Stimulated activated naive CD8-positive, alpha-beta T cell treated with anti-CD3 and anti-CD28 coated beads, Interleukin-15, Interleukin-2, amounts not matched to agents 100 U/mL and 50 U/mL, for 24 hours (primary cell): ENCODE measurements around the gene HS6ST3.

Source experiments
- ATAC-seq: fragments of 150-1000 bp; cut with Tn5 transposase; one replicate; pipeline ENCODE4 v1.10.0; 2021
- DNase-seq: peaks from one replicate; pipeline ENCODE4 v3.0.0; 2021

Gene HS6ST3

DNA sequence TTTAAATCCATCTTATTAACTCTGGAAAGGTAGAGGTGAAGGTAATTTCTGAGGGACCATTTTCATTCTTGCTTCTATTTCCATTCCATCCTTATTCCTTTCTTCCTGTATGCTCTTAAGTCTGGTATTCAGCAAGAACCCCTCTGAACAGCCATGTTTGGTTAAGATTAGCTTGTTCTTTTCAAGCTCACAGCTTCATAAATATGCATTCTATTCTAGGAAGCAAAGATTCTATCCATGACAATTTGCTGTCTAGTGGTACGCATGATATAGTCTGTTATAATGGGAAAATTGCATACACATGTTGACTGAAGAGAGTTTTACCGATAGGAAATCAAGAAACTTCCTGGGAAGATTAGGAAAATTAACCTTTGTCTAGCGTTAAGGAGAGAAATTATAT is 218.7 kb downstream of the HS6ST3 start:
- no peak for ATAC-seq
- no peak for DNase-seq

DNA sequence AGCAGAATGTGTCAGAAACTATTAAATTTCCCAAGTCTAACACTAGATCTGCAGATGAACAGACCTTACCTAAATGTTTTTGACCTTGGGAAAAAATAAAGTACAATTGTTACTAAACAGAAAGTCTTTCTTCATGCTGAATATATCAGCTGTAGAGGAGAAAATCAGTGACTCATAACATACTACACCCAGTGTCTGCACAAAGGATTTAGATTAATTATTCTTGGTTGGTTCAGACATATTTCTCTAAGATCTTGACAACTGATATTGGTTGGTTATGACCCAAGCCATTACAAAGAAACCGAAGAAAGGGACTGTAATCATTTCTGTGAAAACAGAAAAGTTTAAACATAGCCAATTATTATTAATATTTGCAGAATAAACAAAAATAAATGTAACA is 225.1 kb downstream of the HS6ST3 start:
- no peak for DNase-seq

GRCh38 chr13:96338030-96338429 is 248.1 kb downstream of the HS6ST3 start:
- ATAC-seq (no peak), DNase-seq (no peak)

More for the DNA sequence above, 225.1 kb downstream of the HS6ST3 start:
- no peak for ATAC-seq

DNA sequence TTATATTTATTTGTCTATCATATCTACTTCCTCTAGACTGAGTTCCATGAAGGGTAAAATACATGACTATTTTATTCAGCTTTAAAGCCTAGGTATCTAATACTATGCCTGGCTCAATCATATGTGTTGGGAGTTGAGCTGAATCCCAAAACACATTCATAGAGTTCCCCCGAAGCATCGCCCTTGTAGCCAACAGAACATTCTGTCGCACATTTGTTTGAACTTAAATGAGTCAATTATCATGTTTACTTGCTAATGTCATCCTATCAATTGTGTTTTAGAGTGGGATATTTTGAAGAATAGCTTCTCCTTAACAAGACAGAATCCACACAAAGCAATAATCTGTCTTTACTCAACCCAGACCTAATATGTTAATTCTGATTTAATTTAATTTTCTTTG is 252.4 kb downstream of the HS6ST3 start:
- DNase-seq = no peak
- ATAC-seq = no peak

DNA sequence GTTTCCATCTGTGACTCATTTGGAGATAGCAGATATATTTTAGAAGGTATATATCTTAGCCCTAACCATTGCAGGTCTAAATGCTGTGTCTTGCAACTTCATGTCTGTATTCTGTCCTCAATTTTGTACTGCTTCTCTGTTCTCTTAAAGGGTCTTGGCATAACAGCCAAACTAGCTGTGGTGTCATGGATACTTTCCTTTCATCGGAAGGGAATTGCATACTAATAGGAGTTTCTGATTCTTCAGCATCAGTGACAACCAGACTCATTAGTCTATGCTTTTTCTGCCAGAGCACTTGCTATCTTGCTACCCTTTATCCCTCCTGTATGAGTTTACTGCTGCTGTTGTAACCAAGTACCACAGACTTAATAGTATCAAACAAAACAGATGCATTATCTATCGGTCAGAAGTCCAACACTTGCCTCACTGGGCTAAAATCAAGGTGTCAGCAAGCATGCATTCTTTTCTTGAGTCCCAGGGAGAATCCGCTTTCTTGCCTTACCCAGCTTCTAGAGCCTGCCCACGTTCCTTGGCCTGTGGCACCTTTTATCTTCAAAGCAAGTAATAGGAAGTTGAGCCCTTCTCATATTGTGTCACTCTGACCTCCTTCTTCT is 253.1 kb downstream of the HS6ST3 start:
- DNase-seq (no peak), ATAC-seq (no peak)

DNA sequence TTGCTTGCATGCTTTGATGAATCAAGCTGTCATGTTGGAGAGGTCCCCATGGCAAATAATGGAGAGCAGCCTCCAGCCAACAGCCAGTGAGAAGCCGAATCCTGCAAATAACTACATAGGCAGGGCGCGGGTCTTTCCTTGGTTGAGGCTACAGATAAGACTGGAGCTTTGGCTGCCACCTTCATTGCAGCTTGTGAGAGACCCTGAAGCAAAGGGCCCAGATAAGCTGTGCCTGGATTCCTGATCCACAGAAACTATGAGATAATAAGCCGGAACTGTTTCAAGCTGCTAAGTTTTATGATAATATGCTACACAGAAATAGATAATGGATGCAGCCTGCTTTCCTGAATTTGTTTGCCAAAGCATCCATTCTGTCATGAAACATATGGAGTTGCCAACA is 257.0 kb downstream of the HS6ST3 start:
- DNase-seq = no peak
- no peak for ATAC-seq

- DNase-seq = no peak
- ATAC-seq = no peak
These were observed 283.7 kb downstream of the HS6ST3 start for GRCh38 chr13:96373597-96373996.

GRCh38 chr13:96377835-96378234 is 287.9 kb downstream of the HS6ST3 start:
- ATAC-seq (no peak), DNase-seq (no peak)

DNA sequence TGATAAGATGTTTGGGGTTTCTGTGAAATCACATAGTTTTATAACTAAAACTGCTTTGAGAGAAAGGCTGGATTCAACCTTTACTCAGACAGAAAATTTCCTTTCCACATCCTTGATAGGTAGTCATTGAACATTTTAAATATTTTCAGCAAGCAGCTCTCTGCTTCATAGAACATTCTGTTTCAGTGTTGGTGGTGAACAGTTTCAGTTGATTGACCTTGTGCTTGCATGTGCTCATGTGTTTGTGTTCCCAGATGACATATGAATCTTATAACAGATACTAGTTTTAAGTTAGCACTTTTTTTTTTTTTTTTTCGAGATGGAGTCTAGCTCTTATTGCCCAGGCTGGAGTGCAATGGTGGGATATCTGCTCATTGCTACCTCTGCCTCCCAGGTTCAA is 290.1 kb downstream of the HS6ST3 start:
- DNase-seq = no peak
- no peak for ATAC-seq

DNA sequence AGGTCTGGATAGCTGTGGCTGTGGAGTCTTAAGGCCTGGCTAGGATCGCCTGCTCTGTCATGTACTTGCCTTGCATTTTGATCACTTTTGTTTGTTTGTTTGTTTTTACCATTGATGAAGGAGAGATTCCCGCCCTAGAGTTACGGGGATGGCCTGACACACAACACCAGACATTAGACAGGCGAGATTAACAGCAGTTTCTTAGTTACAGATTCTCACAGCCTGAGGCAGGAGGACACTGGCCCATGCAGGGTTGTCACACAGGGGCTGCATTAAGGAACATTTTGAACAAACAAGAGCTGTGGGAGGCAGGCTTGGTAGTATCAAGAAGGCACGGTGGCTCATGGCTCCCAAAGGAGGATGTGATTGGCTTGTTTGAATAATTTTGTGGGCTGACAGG is 291.8 kb downstream of the HS6ST3 start:
- ATAC-seq = no peak
- DNase-seq = no peak

DNA sequence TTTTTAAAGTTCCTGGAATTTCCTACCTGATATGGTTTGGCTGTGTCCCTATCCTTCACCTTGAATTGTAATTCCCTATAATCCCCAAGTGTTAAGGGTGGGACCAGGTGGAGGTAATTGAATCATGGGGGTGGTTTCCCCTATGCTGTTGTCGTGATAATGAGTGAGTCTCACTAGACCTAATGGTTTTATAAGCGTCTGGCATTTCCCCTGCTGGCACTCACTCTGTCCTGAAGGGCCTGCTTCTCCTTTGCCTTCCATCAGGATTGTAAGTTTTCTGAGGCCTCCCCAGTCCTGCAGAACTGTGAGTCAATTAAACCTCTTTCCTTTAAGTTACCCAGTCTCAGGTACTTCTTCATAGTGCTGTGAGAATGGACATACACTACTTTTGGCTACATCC is 298.7 kb downstream of the HS6ST3 start:
- no peak for ATAC-seq
- no peak for DNase-seq

- DNase-seq (no peak), ATAC-seq (no peak)
These were observed 301.7 kb downstream of the HS6ST3 start for GRCh38 chr13:96391606-96392005.

DNA sequence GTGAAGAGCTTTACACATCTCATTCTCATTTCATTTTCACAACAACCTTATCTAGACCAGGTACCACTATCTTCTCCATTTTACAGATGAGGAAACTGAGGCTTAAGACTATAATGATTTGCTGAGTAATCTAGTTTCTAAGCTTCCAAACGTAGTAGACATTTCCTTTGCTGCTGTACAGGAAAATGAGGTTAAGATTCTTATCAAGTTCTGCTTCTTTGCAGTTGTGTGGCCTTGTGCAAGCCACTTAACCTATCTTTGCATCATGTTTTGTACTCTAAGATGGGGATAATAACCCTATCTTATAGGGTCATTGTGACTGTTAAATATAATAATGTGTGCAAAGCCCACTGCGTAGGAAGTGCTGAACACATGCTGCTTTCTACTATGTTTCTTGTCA is 307.9 kb downstream of the HS6ST3 start:
- ATAC-seq (no peak), DNase-seq (no peak)

- DNase-seq = no peak
- ATAC-seq = no peak
These were observed 308.6 kb downstream of the HS6ST3 start for GRCh38 chr13:96398486-96398885.

GRCh38 chr13:96403241-96403640 is 313.3 kb downstream of the HS6ST3 start:
- no peak for DNase-seq
- no peak for ATAC-seq

DNA sequence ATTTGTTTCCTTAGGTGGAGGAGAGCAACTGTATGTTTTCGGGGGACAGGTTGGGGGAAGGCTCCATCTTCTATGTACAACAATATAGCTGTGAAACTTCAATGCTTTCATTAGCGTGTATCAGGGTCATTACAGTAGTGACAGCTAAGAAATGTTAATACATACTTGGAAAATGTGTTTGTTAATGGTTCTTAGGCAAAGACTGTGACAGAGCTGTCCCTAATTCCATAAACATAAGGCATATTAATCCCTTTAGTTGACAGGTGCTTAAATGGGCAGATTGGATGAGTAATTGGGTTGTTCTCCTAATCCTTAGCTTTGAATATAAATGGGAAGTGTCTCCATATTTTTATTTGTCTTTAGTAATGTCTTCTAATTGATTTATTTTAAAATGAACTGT is 313.7 kb downstream of the HS6ST3 start:
- ATAC-seq = no peak
- no peak for DNase-seq

GRCh38 chr13:96415831-96416385 is 326.0 kb downstream of the HS6ST3 start:
- ATAC-seq (no peak), DNase-seq (no peak)

DNA sequence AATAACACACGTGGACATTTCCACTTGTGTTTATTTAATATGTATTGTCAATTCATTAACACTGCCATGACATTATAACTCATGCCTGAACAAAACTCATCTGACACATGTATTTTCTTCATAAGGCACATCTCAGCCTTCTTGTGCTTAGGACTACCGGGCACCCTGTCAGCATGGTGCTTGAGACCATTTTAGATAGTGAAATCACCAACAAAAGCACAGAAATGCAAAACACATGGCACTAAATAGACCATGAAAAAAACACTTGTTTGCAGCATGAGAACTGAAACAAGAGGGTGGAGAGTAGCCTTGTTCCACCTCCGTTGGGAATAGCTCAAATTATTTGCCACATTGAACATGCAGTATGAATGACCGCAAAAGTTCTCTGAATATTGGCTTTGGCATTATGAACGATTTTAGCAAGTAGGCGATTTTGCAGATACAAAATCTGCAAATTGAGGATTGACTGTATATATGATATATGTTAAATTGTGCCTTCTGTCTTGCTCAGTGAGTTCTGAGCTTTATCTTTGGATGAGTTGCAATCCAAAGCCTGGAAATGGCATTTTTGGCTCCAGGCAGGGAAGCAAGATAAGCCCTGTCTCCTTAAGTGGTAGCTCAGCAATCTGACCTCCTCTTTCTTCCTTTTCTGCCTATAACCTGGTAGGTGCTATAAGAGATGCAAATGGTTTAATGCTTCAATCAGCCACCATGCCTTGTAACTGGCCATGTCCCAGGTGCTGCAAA is 328.2 kb downstream of the HS6ST3 start:
- ATAC-seq (no peak), DNase-seq (no peak)

DNA sequence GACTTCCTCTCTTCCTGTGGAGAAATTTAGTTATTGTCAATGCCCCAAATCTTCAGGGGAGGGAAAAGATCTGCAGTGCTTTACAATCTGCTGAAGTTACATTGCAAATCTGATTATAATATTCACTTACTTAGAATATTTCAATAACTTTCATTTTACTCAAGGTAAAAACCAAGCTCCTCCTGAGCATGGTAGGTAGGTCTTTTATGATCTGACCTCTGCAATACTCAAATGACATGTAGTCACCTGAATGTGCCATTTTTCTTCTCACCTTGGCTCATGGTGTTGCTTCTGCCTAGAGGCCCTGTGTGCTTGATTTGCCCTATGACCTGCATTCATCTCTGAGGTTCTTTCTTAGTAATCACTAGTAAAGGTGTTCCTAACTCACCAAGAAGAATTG is 331.4 kb downstream of the HS6ST3 start:
- no peak for DNase-seq
- ATAC-seq = no peak

DNA sequence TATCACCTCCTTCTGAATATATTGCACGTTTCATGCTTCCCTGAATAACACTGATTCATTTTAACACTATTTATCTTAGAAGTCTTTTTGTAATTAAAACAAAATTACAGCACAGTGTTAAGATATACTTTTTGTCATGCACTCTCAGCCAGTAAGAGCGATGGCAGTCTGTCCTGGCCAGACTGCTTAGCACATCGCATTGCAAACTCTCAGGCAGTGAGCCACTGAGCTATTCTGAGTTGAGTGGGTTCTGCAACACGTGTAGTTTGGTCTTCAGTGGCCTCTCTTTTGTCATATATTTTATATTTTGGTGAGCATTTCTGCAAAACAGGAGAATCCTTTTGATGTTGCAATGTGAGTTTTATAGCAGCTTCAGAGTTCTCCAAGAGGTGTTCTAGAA is 332.1 kb downstream of the HS6ST3 start:
- DNase-seq (no peak), ATAC-seq (no peak)

GRCh38 chr13:96426167-96426566 is 336.3 kb downstream of the HS6ST3 start:
- no peak for ATAC-seq
- no peak for DNase-seq

GRCh38 chr13:96428911-96429310 is 339.0 kb downstream of the HS6ST3 start:
- DNase-seq (no peak), ATAC-seq (no peak)

DNA sequence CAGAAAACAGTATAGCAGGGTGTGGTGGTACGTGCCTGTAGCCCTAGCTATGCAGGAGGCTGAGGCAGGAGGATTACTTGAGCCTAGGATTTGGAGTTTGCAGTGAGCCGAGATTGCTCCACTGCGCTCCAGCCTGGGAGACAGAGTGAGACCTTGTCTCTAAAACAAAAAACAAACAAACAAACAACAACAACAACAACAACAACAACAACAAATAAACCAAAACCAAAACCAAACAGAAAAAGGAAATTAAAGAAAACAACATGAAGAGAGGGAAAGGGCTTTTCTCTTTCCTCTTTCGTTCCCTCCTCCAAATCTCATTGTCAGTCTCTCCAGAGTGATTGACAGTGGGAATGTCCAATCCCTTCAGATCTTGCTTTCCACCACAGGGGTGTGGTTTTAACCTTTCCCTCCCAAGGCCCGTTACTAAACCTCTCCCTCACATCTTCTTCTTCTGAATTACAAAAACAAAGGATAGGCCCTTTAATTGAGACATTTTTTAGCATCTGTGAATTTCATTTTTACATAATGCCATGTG is 341.2 kb downstream of the HS6ST3 start:
- no peak for DNase-seq
- no peak for ATAC-seq

- ATAC-seq = no peak
- no peak for DNase-seq
These were observed 354.8 kb downstream of the HS6ST3 start for GRCh38 chr13:96444676-96445075.
